ENCODE measurements around the gene HNRNPL.
"Not testable (repeated sequence)": the region's sequence is repeated elsewhere in the genome, so short reads cannot be mapped to it uniquely, and the experiment has no call there.

The HNRNPL gene

GRCh38 chr19:38795549-38795948, 54.2 kb downstream of the HNRNPL start:
- no peak for DNase-seq (ENCODE audit: low read depth)
- TF ChIP-seq CTCF (IDR thresholded peaks at IDR 0.05; ENCODE audit: control insufficient read depth, insufficient read depth, low read depth, low read length, missing control alignments) = no peak
- no peak overlapping the region for H3K4me3 ChIP-seq (ENCODE audit: control insufficient read depth, low read depth, low read length)

GRCh38 chr19:38793671-38794070, 56.1 kb downstream of the HNRNPL start:
- DNase-seq (ENCODE audit: low read depth) = no peak
- no peak for TF ChIP-seq CTCF (IDR thresholded peaks at IDR 0.05; ENCODE audit: control insufficient read depth, insufficient read depth, low read depth, low read length, missing control alignments)
- no peak overlapping the region for H3K4me3 ChIP-seq (ENCODE audit: control insufficient read depth, low read depth, low read length)

- H3K4me3 ChIP-seq (ENCODE audit: control insufficient read depth, low read depth, low read length) = no peak overlapping the region
- no peak for TF ChIP-seq CTCF (IDR thresholded peaks at IDR 0.05; ENCODE audit: control insufficient read depth, insufficient read depth, low read depth, low read length, missing control alignments)
- no peak for DNase-seq (ENCODE audit: low read depth)
Measured at GRCh38 chr19:38793177-38793576, 56.6 kb downstream of the HNRNPL start.

- TF ChIP-seq CTCF (IDR thresholded peaks at IDR 0.05; ENCODE audit: control insufficient read depth, insufficient read depth, low read depth, low read length, missing control alignments) = peak; percentile 15
- DNase-seq (ENCODE audit: low read depth) = no peak
Measured at GRCh38 chr19:38792250-38793111, 57.3 kb downstream of the HNRNPL start.

GRCh38 chr19:38791451-38792064, 58.2 kb downstream of the HNRNPL start:
- DNase-seq (ENCODE audit: low read depth); H3K4me3 ChIP-seq (ENCODE audit: control insufficient read depth, low read depth, low read length): not testable (repeated sequence)

More at GRCh38 chr19:38792250-38793111, 57.3 kb downstream of the HNRNPL start:
- H3K4me3 ChIP-seq (ENCODE audit: control insufficient read depth, low read depth, low read length) = no peak overlapping the region

GRCh38 chr19:38790507-38791403, 59.0 kb downstream of the HNRNPL start:
- H3K4me3 ChIP-seq (ENCODE audit: control insufficient read depth, low read depth, low read length); DNase-seq (ENCODE audit: low read depth): not testable (repeated sequence)

- DNase-seq (ENCODE audit: low read depth) = no peak
- no peak for TF ChIP-seq CTCF (IDR thresholded peaks at IDR 0.05; ENCODE audit: control insufficient read depth, insufficient read depth, low read depth, low read length, missing control alignments)
- no peak within 1 kb of the TSS for H3K4me3 ChIP-seq (ENCODE audit: control insufficient read depth, low read depth, low read length)
Measured at GRCh38 chr19:38788478-38789243, 61.1 kb downstream of the HNRNPL start, which contains the start of gene LGALS7B. Gene LGALS7B (plus strand): TSS chr19:38789200. CDS start chr19:38789227, 27 bp downstream.

All from AG09309 (cell line).